Measurements from ENCODE around the gene NINL.

DNA sequence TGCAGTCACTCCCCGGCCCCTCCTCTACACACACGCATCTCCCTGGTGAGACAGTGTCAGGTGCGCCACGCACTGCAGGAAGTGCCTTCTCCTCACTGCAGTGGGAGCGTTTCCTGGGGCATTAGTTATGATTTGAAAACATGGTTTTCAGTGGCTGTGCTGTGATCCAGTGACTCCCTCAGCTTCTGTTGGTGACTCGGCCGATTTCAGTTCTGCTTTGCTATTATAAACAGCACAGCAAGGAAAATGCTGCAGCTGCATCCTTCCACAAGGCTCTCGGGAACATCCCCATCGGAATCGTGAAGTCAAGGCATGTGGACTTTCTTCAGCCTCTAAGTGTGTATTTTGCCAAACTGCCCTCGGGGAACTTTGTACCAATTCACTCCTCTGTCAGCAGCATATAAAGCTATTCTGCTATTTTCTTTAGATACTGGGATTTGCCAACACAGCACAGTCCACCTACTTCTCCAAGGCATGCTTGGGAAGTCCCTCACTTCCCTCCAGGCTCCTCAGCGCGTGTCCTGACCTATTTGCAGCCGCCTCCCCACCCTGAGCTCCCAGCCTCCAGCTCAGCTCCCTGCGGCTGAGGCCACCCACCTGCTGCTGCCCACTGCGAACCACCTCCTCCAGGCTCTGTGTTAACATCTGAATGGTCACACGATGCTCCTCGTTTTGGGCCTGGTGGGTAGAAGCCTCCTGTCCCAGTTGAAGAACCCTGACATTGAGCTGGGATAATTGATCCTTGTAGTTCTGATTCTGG, 123.4 kb downstream of the NINL start:
- TF ChIP-seq, protein P1, sequence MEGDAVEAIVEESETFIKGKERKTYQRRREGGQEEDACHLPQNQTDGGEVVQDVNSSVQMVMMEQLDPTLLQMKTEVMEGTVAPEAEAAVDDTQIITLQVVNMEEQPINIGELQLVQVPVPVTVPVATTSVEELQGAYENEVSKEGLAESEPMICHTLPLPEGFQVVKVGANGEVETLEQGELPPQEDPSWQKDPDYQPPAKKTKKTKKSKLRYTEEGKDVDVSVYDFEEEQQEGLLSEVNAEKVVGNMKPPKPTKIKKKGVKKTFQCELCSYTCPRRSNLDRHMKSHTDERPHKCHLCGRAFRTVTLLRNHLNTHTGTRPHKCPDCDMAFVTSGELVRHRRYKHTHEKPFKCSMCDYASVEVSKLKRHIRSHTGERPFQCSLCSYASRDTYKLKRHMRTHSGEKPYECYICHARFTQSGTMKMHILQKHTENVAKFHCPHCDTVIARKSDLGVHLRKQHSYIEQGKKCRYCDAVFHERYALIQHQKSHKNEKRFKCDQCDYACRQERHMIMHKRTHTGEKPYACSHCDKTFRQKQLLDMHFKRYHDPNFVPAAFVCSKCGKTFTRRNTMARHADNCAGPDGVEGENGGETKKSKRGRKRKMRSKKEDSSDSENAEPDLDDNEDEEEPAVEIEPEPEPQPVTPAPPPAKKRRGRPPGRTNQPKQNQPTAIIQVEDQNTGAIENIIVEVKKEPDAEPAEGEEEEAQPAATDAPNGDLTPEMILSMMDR (conservative IDR thresholded peaks at IDR 0.05 in 1 of 2, IDR thresholded peaks at IDR 0.05 in 1 of 2; ENCODE audit: extremely low read depth in 1 of 2, insufficient read depth in 1 of 2, low read depth in 1 of 2, low read length in 2 of 2), result no peak
- TF ChIP-seq EZH2 (IDR thresholded peaks at IDR 0.05; ENCODE audit: borderline replicate concordance, low read length), result no peak
